Measurements from ENCODE around the gene PLA2G2F.

DNA sequence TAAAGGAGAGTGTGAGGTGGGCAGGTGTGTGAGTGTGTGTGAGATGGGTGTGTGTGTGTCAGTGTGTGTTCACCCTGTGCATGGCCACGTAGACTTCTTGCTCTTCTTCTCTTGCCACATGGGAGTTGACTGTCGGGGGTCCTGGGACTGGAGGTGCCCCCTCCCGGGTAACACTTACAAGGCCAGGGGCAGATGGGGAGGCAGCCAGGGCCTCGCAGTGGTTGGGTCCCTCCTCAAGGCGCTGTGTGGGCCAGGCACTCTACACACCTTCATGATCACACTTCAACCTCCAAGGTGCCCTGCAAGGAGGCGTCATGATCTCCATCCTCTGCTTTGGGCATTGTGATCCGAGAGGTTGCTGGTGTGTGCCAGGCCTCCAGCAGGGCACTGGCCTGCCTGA lies 2.3 kb downstream of the PLA2G2F start:
- TF ChIP-seq, protein P1, sequence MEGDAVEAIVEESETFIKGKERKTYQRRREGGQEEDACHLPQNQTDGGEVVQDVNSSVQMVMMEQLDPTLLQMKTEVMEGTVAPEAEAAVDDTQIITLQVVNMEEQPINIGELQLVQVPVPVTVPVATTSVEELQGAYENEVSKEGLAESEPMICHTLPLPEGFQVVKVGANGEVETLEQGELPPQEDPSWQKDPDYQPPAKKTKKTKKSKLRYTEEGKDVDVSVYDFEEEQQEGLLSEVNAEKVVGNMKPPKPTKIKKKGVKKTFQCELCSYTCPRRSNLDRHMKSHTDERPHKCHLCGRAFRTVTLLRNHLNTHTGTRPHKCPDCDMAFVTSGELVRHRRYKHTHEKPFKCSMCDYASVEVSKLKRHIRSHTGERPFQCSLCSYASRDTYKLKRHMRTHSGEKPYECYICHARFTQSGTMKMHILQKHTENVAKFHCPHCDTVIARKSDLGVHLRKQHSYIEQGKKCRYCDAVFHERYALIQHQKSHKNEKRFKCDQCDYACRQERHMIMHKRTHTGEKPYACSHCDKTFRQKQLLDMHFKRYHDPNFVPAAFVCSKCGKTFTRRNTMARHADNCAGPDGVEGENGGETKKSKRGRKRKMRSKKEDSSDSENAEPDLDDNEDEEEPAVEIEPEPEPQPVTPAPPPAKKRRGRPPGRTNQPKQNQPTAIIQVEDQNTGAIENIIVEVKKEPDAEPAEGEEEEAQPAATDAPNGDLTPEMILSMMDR (conservative IDR thresholded peaks at IDR 0.05; ENCODE audit: low read depth, low read length): no peak
- TF ChIP-seq EZH2 (IDR thresholded peaks at IDR 0.05; ENCODE audit: borderline replicate concordance, low read depth, low read length, poor library complexity, severe bottlenecking): no peak
